Activated gamma-delta T cell treated with anti-CD3 and anti-CD28 coated beads, Interleukin-2, amount 50 U/mL, for 16 hours (primary cell): ENCODE results near the gene VSX1.

Experiments used
- DNase-seq: peaks from one replicate; pipeline ENCODE4 v3.0.0-alpha.2; 2020; ENCODE audit warnings: low read depth

VSX1 gene

GRCh38 chr20:25065625-25066338, 16.2 kb downstream of the VSX1 start:
- DNase-seq = peak; percentile 44

GRCh38 chr20:25065072-25065624, 16.8 kb downstream of the VSX1 start:
- DNase-seq = no peak

DNA sequence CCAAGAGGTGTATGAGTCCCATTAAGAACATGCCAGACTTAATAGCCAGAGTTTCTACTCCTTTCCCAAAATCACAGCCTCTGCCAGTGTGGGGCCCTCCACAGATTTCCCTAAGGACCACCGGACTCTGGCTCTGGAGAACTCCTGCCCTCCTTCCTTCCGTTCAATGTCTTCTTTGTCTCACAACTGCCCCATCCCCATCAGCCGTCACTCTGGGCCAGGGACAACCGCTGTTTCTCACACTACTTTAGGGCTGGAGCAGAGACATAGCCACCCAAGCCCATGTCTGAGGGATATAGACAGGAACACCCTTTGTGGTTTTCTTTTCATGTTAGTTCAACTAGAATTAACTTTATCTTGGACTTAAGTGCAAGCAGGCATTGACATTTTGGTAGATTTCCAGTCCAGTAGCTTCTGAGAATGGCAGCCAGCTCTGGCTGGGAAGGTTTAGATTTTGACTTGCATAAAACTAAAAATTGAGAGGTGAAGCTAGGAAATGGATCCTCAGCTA, 17.3 kb downstream of the VSX1 start:
- DNase-seq = no peak

DNA sequence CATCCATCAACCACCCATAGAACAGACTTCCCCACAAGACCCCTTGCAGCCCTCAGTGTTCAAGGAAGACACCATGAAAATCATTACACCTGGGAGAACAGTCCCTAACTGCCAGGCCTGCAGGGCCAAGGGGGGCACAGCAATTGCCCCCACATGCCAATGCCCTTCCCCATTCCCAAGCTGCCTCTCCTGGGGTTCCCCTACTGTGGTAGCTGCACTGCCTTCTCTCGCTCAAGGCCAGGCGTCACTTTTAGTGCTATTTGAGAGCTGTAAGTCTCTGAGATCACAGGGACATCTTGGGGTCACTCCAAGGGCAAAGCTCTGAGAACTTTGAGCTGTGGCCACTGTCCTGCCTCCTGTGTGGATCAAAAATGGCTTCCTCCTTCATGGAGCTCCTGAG, 18.0 kb downstream of the VSX1 start:
- no peak for DNase-seq

- no peak for DNase-seq
Observed at GRCh38 chr20:25063546-25063945, 18.4 kb downstream of the VSX1 start.

GRCh38 chr20:25062841-25063240, 19.1 kb downstream of the VSX1 start:
- no peak for DNase-seq

DNA sequence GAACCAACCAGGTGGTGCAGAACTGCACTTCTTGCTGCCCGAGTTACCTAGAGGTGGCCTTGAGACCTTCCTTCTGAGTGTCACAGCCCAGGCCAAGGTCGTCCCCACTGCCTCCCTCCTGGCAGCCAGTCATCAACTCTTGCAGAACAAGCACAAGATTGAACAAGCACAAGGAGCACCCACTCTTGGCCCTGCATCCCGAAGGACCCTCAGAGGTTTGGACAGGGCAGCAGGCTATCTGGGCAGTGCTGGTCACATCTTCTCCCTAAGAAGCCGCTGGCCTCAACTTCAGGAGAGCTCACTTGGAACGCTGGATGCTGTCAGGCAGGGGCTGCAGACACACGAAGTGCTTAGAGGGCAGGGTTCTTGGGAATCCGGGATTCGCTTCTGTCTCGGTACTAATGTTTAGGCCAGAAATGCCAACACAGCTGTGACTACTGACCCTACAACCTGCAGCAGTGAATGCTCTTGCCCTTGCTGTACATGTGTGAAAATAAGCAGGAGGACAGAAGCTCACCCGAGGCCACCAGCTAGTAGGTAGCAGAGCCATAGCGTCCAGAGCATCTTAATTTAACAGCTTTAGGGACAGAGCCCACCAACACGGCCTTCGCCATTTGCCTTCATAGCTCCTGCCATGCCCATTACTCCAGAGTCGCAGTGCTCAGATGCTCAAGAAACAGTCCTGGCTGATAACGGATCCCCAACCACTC, 20.0 kb downstream of the VSX1 start:
- DNase-seq = no peak

DNA sequence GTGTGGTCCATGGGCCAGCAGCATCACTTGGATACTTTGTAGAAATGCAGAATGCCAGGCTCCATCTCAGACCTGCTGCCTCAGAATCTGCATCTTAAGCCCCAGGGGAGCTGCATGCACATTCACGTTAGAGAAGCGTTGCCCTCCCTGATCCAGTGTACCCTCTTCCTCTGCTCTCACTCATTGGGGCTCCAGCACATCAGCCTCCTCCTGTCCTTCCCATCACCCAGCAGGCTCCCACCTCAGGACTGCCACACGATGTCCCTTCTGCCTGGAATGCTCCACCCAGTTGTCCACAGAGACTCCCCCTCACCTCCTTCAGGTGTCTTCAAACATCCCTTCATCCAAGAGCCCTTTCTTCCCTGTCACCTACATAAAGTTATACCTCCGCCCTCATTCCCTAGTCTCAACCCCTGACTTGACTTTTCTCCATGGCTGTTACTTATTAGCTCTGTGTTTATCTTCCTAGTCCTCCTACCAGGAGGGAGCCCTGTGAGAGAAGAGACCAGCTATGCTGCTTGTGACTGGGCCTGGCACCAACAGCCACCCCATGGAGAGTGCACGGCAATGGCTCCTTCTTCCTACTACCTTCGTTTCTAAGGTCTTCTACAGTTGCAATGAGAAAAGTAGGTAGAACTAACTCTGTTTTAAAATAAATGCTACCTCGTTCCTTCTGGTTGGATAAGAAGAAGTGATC, 20.7 kb downstream of the VSX1 start:
- no peak for DNase-seq

GRCh38 chr20:25059866-25060465, 22.0 kb downstream of the VSX1 start:
- DNase-seq = no peak

GRCh38 chr20:25058847-25059810, 22.8 kb downstream of the VSX1 start:
- DNase-seq = no peak

DNA sequence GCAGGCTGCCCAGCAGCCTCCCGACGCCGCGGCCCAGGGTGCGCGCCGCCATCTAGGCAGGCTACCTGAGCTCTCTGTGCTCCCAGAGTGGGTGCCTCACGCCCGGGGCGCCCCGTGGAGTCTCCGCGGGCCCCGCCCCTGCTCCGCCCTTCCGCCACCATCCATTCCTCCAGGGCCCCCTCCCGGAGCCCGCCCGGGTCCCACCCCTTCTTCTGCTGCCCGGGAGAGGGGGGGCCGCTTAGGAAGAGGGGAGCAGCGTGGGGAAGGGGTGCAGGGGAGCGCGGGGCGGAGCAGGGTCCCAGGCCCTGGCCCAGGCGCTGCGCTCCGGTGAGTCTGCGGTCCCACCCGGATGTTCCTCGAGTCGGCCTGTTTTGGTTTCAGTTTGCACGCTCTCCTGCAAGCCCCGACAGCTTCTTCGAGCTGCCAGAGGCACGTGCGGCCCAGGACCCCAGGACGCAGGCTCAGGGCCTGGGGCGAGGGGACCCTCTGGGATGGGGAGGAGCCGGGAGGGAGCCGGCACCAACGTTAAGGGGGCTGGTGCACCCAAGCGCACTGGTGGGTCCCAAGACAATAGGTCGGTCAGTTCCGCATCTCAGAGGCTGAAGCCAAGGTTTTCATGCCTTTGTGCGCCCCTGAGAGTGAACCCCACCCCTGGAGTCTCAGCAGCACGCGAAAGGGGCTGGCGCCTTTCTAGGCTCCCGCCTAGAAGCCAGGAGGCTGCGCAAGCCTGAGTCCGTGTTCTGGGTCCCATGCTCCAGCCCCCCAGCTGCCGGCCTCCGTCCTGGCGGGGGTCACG, 23.7 kb downstream of the VSX1 start, which contains the start of gene ACSS1:
TSS of gene ACSS1 (minus strand) at position 89 of the 796 bp plus-strand sequence. CDS start at position 52, 37 bp downstream.
- DNase-seq = peak; percentile 55

- peak; percentile 68 for DNase-seq
Observed at GRCh38 chr20:25057234-25058050, 24.5 kb downstream of the VSX1 start.

DNA sequence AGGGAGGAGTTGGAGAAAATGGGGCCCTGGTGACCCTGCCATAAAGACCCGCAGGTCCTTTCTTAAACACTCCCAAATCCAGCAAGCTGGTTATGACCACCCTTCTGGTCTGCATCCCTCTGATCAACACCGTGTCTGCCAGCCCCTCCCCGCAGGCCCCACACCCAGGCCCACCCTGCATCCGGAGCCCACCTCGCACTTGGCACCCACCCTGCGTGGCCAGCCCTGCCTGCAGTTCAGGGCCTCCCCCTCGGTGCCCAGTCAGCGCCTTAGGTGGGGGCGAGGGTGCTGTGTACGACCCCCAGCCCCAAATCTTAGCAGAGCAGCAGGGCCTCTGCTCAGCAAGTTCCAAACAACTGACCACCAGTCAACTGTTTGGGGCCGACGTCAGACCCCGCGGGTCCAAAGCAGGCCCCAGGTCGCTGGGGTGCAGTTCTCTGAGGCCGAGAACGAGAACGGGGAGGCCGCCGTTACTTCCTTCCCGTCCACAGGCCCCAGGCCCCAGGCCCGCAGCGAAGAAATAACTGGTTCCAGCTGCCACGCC, 25.2 kb downstream of the VSX1 start:
- no peak for DNase-seq

DNA sequence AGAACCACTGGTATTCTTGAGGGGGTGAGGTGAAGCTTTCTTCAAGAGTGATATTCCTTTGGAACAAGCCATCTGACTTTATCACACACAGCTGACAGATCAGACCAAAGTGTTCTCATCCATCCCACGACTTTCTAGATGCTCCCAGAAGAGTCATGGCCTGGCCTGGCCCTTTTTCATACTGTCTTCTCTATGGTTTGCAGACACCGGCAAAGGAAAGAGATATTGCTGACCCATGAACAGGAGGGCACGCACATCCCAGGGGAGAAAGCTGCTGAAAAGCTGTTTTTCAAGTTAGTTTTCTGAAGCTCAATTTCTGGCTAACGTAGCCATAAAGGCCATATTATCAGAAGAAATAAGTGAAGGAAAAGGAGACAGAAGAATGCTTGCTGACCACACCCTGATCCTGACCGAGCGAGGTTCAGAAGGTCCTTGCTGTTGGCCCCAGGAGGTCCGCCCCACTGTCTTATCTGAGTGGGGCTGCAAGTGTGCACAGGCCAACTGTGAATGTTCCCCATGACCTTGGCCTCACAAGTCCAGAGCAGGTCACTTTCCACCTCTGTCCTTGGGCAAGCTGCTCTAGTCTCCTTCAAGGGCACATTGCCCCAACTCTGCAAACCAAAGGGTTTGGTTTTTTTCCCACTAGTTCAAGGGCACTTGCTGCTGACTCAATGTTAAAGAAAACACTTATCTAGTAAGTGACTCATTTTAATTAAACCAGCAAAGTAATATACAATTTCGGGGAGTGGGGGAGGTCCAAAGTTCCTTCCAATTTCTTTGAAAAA, 26.0 kb downstream of the VSX1 start:
- DNase-seq = no peak

DNA sequence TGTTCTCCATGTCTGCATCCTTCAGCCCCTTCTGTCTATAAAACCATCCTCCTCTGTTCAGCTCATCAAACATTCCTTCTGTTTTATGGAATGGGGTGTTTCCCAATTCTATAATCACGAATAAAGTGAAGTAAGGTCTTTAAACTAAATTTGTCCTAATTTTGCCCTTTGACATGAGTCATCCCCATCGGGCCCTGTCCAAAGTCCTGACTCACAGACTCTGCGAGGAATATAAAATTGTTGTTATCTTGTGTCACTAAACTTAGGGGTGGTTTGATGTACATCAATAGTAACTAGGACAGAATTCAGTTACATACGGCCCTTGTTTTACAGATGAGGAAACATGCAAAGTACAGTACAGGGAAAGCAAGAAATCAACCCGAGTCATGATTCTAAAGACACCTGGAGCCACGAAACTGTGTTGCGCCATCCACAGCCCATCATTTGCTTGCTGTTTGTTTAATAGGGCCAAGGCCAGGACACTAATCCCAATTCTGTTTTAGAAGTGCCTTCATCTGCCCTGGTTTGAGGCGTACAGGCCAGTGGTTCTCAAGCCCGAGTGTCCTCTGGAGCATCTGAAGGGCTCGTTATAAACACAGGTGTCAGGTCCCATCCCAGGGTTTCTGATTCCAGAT, 26.8 kb downstream of the VSX1 start:
- DNase-seq = no peak

GRCh38 chr20:25054096-25054820, 27.7 kb downstream of the VSX1 start:
- DNase-seq = no peak
